OCI-LY7 (cell line): ENCODE results near the gene EPHA1. TPM values are rescaled to one million over a fixed set of nuclear protein-coding genes. Genes with fewer than 3 reads are reported as not detected.

Experiments
- BruUV-seq: library from RNA; stranded (reverse); fragments of 400-500 nt; replicated peaks from 2 replicates; lab custom pipeline; 2021; lab: Mats Ljungman, UMichigan
- CTCF ChIA-PET: fragments of 300-600 bp; sonication (Branson Sonifier 250); formaldehyde crosslinking; loops from one replicate; lab custom pipeline; 2022; ENCODE audit warnings: antibody characterized with exemption; ENCODE audit not compliant: unreplicated experiment; lab: Charles Lee
- POLR2A ChIA-PET: fragments of 300-600 bp; sonication (Branson Sonifier 250); formaldehyde crosslinking; loops from one replicate; lab custom pipeline; 2022; ENCODE audit warnings: antibody characterized with exemption; lab: Charles Lee
- DNase-seq: peaks from one replicate; pipeline ENCODE4 v3.0.0-alpha.2; 2015; ENCODE audit warnings: low spot score
- H2AFZ ChIP-seq: fragments of 200-600 bp; sonication (generic), shearing (Covaris generic); 2 replicates; pipeline ENCODE4 v1.6.1; 2014; ENCODE audit warnings: mild to moderate bottlenecking, antibody characterized with exemption, low read length, moderate library complexity
- H3K27ac ChIP-seq: fragments of 200-600 bp; sonication (generic); 2 replicates; pipeline ENCODE4 v1.5.1; 2014; ENCODE audit warnings: mixed run types, low read depth, mild to moderate bottlenecking, moderate library complexity, low read length, inconsistent platforms; ENCODE audit not compliant: poor library complexity, severe bottlenecking
- H3K36me3 ChIP-seq: fragments of 200-600 bp; sonication (generic); 2 replicates; pipeline ENCODE4 v1.6.1; 2014; ENCODE audit warnings: mild to moderate bottlenecking, antibody characterized with exemption, low read length, moderate library complexity, mixed read lengths; ENCODE audit not compliant: insufficient read depth
- H3K4me1 ChIP-seq: fragments of 200-600 bp; sonication (generic); 2 replicates; pipeline ENCODE4 v1.5.1; 2014; ENCODE audit warnings: mild to moderate bottlenecking, low read length; ENCODE audit not compliant: insufficient read depth, poor library complexity, severe bottlenecking
- H3K4me2 ChIP-seq: fragments of 200-600 bp; sonication (generic); 2 replicates; pipeline ENCODE4 v1.6.1; 2014; ENCODE audit warnings: mild to moderate bottlenecking, low read length
- H3K4me3 ChIP-seq: fragments of 200-600 bp; sonication (generic); 2 replicates; pipeline ENCODE4 v1.5.1; 2014; ENCODE audit warnings: mild to moderate bottlenecking, low read depth, low read length; ENCODE audit not compliant: poor library complexity, severe bottlenecking
- H3K79me2 ChIP-seq: fragments of 200-600 bp; sonication (generic); 2 replicates; pipeline ENCODE4 v1.6.1; 2016; ENCODE audit warnings: low read depth, mild to moderate bottlenecking, low read length, moderate library complexity, mixed read lengths; ENCODE audit not compliant: insufficient read depth
- H3K9me2 ChIP-seq: fragments of 200-600 bp; sonication (generic); 2 replicates; pipeline ENCODE4 v1.6.1; 2016; ENCODE audit warnings: mild to moderate bottlenecking, low read length, mixed read lengths; ENCODE audit not compliant: insufficient read depth
- H3K9me3 ChIP-seq: fragments of 200-600 bp; sonication (generic); 2 replicates; pipeline ENCODE4 v1.6.1; 2014; ENCODE audit warnings: mild to moderate bottlenecking, mixed run types, low read length, mixed read lengths
- H4K20me1 ChIP-seq: fragments of 200-600 bp; sonication (generic); 2 replicates; pipeline ENCODE4 v1.6.1; 2014; ENCODE audit warnings: mild to moderate bottlenecking, antibody characterized with exemption, low read length, moderate library complexity, mixed read lengths; ENCODE audit not compliant: insufficient read depth
- EZH2phosphoT487 ChIP-seq: fragments of 200-600 bp; sonication (generic); IDR thresholded peaks from 2 replicates; pipeline ENCODE4 v1.6.1; 2018; ENCODE audit warnings: low read depth, borderline replicate concordance, mild to moderate bottlenecking, mixed run types, antibody characterized with exemption, low read length, moderate library complexity, mixed read lengths
- intact Hi-C: fragments of 100-400 bp; cut with micrococcal nuclease; formaldehyde crosslinking; loops from one replicate; pipeline ENCODE4 v1.10.0; 2022; ENCODE audit not compliant: unreplicated experiment
- total RNA-seq, 2 experiments: library from RNA; depleted of rRNA in 1 of 2; stranded (reverse); fragments of >200 nt in 1 of 2; shearing (Covaris generic) in 1 of 2; gene quantifications; 2 replicates each; pipeline ENCODE4 v1.2.3, GENCODE V29; 2014 to 2022
- TF ChIP-seq, protein P1 (sequence below): fragments of 200-600 bp; sonication (generic); conservative IDR thresholded peaks from 2 replicates; pipeline ENCODE4 v1.5.1; 2014; ENCODE audit warnings: mild to moderate bottlenecking, antibody characterized with exemption, low read length, moderate library complexity, mixed read lengths

Gene EPHA1
- total RNA-seq, 2 experiments from 2014 or later = not detected

GRCh38 chr7:143346018-143346417, 62.6 kb downstream of the EPHA1 start:
- ChIA-PET CTCF (no interaction called here), POLR2A (no interaction called here)
- H3K4me3 ChIP-seq = no peak overlapping the region
- H3K36me3 ChIP-seq = no peaks in the 10 kb centered on the region
- no peaks in the 10 kb centered on the region for H3K79me2 ChIP-seq
- TF ChIP-seq, protein P1, sequence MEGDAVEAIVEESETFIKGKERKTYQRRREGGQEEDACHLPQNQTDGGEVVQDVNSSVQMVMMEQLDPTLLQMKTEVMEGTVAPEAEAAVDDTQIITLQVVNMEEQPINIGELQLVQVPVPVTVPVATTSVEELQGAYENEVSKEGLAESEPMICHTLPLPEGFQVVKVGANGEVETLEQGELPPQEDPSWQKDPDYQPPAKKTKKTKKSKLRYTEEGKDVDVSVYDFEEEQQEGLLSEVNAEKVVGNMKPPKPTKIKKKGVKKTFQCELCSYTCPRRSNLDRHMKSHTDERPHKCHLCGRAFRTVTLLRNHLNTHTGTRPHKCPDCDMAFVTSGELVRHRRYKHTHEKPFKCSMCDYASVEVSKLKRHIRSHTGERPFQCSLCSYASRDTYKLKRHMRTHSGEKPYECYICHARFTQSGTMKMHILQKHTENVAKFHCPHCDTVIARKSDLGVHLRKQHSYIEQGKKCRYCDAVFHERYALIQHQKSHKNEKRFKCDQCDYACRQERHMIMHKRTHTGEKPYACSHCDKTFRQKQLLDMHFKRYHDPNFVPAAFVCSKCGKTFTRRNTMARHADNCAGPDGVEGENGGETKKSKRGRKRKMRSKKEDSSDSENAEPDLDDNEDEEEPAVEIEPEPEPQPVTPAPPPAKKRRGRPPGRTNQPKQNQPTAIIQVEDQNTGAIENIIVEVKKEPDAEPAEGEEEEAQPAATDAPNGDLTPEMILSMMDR = no peak
- TF ChIP-seq EZH2phosphoT487 = no peak
- H3K9me2 ChIP-seq = no peaks in the 10 kb centered on the region
- BruUV-seq = no TSS peak
- no peak overlapping the region for H3K4me2 ChIP-seq
- H4K20me1 ChIP-seq = no peaks in the 10 kb centered on the region
- intact Hi-C loops = no loop called here
- no peaks in the 10 kb centered on the region for H3K9me3 ChIP-seq
- H2AFZ ChIP-seq = no peak overlapping the region
- no peaks in the 10 kb centered on the region for H3K4me1 ChIP-seq
- no peak overlapping the region for H3K27ac ChIP-seq
- DNase-seq = no peak

- Histone ChIP-seq H3K4me2 (no peak overlapping the region), H3K27ac (no peak overlapping the region), H3K9me2 (no peaks in the 10 kb centered on the region), H4K20me1 (no peaks in the 10 kb centered on the region), H2AFZ (no peak overlapping the region), H3K4me1 (no peaks in the 10 kb centered on the region), H3K36me3 (no peaks in the 10 kb centered on the region), H3K9me3 (no peaks in the 10 kb centered on the region), H3K4me3 (no peak overlapping the region), H3K79me2 (no peaks in the 10 kb centered on the region)
- POLR2A ChIA-PET = no interaction called here
- CTCF ChIA-PET = no interaction called here
- no peak for DNase-seq
- TF ChIP-seq, protein P1 = no peak
- TF ChIP-seq EZH2phosphoT487 = no peak
- intact Hi-C loops = no loop called here
- no TSS peak for BruUV-seq
Measured at GRCh38 chr7:143345428-143345900, 63.2 kb downstream of the EPHA1 start.

DNA sequence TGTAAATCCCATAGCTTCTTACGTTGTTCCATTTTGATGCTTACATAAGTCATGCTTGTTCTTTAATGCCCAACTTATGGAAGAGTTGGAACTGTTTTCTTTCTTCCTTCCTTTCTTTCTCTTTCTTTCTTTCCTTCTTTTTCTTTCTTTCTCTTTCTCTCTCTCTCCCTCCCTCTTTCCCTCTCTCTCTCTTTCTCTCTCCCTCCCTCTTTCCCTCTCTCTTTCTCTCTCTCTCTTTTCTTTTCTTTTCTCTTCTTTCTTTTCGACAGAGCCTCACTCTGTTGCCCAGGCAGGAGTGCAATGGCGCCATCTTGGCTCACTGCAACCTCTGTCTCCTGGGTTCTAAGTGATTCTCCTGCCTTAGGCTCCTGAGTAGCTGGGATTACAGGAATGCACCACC, 65.1 kb downstream of the EPHA1 start:
- CTCF ChIA-PET = no interaction called here
- no peaks in the 10 kb centered on the region for H3K79me2 ChIP-seq
- intact Hi-C loops = no loop called here
- TF ChIP-seq EZH2phosphoT487 = no peak
- TF ChIP-seq, protein P1 = no peak
- no peaks in the 10 kb centered on the region for H3K9me2 ChIP-seq
- H3K4me2 ChIP-seq = no peak overlapping the region
- POLR2A ChIA-PET = no interaction called here
- no peak overlapping the region for H3K27ac ChIP-seq
- no TSS peak for BruUV-seq
- no peak overlapping the region for H2AFZ ChIP-seq
- DNase-seq = no peak
- H3K9me3 ChIP-seq = no peaks in the 10 kb centered on the region
- H3K4me1 ChIP-seq = no peaks in the 10 kb centered on the region
- H3K4me3 ChIP-seq = no peak overlapping the region
- no peaks in the 10 kb centered on the region for H3K36me3 ChIP-seq
- H4K20me1 ChIP-seq = no peaks in the 10 kb centered on the region
